ENCODE data around the gene FES. TPM values are rescaled to one million over a fixed set of nuclear protein-coding genes. Genes with fewer than 3 reads are reported as not detected.
"Not testable (repeated sequence)": the region's sequence is repeated elsewhere in the genome, so short reads cannot be mapped to it uniquely, and the experiment has no call there.

Gene FES
- polyA plus RNA-seq (ENCODE audit: insufficient read length in 4 of 4): 10 to 100 TPM; 12.7 to 20.6 (median 16.1) TPM

- no peak for DNase-seq (ENCODE audit: low read depth in 4 of 4, low spot score in 2 of 4)
Measured at GRCh38 chr15:90883976-90884718, at the start of gene FES. Gene FES (plus strand): TSS chr15:90884504. CDS start chr15:90885046, 542 bp downstream.

GRCh38 chr15:90834626-90835025, 49.7 kb upstream of the FES start:
- DNase-seq (ENCODE audit: low read depth in 4 of 4, low spot score in 2 of 4): no peak

GRCh38 chr15:90836296-90836871, 47.9 kb upstream of the FES start:
- no peak for DNase-seq (ENCODE audit: low read depth in 4 of 4, low spot score in 2 of 4)

- no peak for DNase-seq (ENCODE audit: low read depth in 4 of 4, low spot score in 2 of 4)
Measured at GRCh38 chr15:90837094-90837493, 47.2 kb upstream of the FES start.

- no peak for DNase-seq (ENCODE audit: low read depth in 4 of 4, low spot score in 2 of 4)
Measured at GRCh38 chr15:90838139-90838538, 46.2 kb upstream of the FES start.

GRCh38 chr15:90838544-90838943, 45.8 kb upstream of the FES start:
- no peak for DNase-seq (ENCODE audit: low read depth in 4 of 4, low spot score in 2 of 4)

- DNase-seq (ENCODE audit: low read depth in 4 of 4, low spot score in 2 of 4): no peak
Measured at GRCh38 chr15:90839187-90840071, 44.9 kb upstream of the FES start.

GRCh38 chr15:90840157-90840855, 44.0 kb upstream of the FES start:
- DNase-seq (ENCODE audit: low read depth in 4 of 4, low spot score in 2 of 4): no peak

GRCh38 chr15:90840954-90841353, 43.4 kb upstream of the FES start:
- no peak for DNase-seq (ENCODE audit: low read depth in 4 of 4, low spot score in 2 of 4)

GRCh38 chr15:90844696-90845095, 39.6 kb upstream of the FES start:
- DNase-seq (ENCODE audit: low read depth in 4 of 4, low spot score in 2 of 4): no peak

GRCh38 chr15:90845201-90845949, 38.9 kb upstream of the FES start:
- DNase-seq (ENCODE audit: low read depth in 4 of 4, low spot score in 2 of 4): no peak

- not testable (repeated sequence) for DNase-seq (ENCODE audit: low read depth in 4 of 4, low spot score in 2 of 4)
Measured at GRCh38 chr15:90849424-90849823, 34.9 kb upstream of the FES start.

GRCh38 chr15:90851114-90851513, 33.2 kb upstream of the FES start:
- DNase-seq (ENCODE audit: low read depth in 4 of 4, low spot score in 2 of 4): no peak

GRCh38 chr15:90851940-90852339, 32.4 kb upstream of the FES start:
- no peak for DNase-seq (ENCODE audit: low read depth in 4 of 4, low spot score in 2 of 4)

- no peak for DNase-seq (ENCODE audit: low read depth in 4 of 4, low spot score in 2 of 4)
Measured at GRCh38 chr15:90855139-90855538, 29.2 kb upstream of the FES start.

- no peak for DNase-seq (ENCODE audit: low read depth in 4 of 4, low spot score in 2 of 4)
Measured at GRCh38 chr15:90857337-90857736, 27.0 kb upstream of the FES start.

GRCh38 chr15:90857883-90858443, 26.3 kb upstream of the FES start:
- DNase-seq (ENCODE audit: low read depth in 4 of 4, low spot score in 2 of 4): no peak

- DNase-seq (ENCODE audit: low read depth in 4 of 4, low spot score in 2 of 4): no peak
Measured at GRCh38 chr15:90859234-90860131, 24.8 kb upstream of the FES start.

- DNase-seq (ENCODE audit: low read depth in 4 of 4, low spot score in 2 of 4): no peak
Measured at GRCh38 chr15:90860450-90860849, 23.9 kb upstream of the FES start.
